ENCODE measurements around the gene CCDC24. TPM values are rescaled to one million over a fixed set of nuclear protein-coding genes. Genes with fewer than 3 reads are reported as not detected.

CCDC24 gene
- total RNA-seq, 4 donors from 2014 or later = 12.4 to 18.2 (median 15.7) TPM

DNA sequence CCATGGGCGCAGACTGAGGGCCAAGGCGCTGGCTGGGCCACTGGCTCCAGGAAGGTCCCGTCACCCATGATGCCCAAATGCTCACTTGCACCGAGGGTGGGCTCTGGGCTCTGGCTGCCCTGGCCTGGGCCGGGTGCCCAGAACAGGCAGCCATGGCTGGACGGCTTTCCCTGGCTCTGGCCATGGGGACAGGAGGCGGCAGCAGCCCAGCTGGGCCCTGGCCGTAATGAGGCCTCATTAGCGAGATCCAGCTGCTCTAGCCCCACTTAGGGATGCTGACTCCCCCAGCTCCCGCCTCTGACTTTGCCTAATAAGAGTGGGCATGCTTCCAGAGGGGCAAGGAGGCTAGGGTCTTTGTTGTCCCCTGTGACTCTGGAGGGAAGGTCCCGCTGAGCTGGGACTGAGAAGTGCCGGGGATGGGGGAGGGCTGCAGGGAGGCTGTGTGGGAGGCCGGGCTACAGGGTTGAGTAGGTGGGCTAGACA, 28.1 kb downstream of the CCDC24 start:
- Histone ChIP-seq H3K4me3 (no peak overlapping the region), H3K9me3 (no peaks in the 10 kb centered on the region), H3K27me3 (no peaks in the 10 kb centered on the region), H3K27ac (no peak overlapping the region), H3K36me3 (no peaks in the 10 kb centered on the region), H3K4me1 (peaks cover 0 to 13% (median 0%) of the 10 kb centered on the region in 4 donors)
- TF ChIP-seq POLR2A (IDR thresholded peaks at IDR 0.05) = no peak
- TF ChIP-seq, protein P1, sequence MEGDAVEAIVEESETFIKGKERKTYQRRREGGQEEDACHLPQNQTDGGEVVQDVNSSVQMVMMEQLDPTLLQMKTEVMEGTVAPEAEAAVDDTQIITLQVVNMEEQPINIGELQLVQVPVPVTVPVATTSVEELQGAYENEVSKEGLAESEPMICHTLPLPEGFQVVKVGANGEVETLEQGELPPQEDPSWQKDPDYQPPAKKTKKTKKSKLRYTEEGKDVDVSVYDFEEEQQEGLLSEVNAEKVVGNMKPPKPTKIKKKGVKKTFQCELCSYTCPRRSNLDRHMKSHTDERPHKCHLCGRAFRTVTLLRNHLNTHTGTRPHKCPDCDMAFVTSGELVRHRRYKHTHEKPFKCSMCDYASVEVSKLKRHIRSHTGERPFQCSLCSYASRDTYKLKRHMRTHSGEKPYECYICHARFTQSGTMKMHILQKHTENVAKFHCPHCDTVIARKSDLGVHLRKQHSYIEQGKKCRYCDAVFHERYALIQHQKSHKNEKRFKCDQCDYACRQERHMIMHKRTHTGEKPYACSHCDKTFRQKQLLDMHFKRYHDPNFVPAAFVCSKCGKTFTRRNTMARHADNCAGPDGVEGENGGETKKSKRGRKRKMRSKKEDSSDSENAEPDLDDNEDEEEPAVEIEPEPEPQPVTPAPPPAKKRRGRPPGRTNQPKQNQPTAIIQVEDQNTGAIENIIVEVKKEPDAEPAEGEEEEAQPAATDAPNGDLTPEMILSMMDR (IDR thresholded peaks at IDR 0.05) = no peak
- no peak for DNase-seq

DNA sequence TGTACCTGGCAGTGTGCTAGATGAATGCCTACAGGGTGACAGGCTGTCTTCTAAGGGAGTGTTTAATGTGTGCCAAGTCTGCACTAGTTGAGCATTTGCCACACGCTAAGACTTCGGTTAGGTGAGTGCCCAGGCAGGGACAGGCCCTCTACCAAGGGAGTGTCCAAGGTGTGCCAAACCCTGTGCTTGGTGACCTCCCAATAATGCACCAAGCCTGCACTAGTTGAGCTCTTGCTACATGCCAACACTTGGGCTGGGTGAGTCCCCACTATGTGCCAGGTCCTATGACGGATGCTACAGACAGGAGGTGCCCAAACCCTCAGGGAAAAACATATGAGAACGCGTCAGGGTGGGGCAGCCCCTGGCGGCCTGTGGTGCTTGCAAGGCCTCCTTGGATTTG, 29.1 kb downstream of the CCDC24 start:
- peaks cover 0 to 3% (median 0%) of the 10 kb centered on the region in 4 donors for H3K4me1 ChIP-seq
- no peaks in the 10 kb centered on the region for H3K27me3 ChIP-seq
- no peaks in the 10 kb centered on the region for H3K9me3 ChIP-seq
- no peak for TF ChIP-seq POLR2A (IDR thresholded peaks at IDR 0.05)
- TF ChIP-seq, protein P1 (IDR thresholded peaks at IDR 0.05) = no peak
- H3K27ac ChIP-seq = no peak overlapping the region
- no peaks in the 10 kb centered on the region for H3K36me3 ChIP-seq
- DNase-seq = no peak
- no peak overlapping the region for H3K4me3 ChIP-seq

DNA sequence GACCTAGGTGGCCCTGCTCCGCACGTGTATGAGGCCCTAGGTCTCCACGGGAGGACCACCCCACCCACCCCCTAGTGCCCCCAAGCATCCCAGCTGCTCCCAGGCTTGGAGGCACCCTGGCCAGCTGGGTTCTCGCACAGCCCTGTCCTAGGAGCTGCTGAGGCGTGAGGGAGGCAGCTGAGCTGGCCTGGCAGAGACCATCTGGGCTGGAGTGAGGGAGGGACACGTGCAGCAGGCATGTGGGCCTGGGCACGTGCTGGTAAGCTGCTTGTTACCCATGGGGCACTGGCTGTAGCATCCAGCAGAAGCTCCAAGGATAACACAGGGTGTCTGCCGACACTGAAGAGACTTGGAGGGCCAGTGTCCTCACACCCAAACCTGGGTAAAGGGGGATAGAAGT, 29.8 kb downstream of the CCDC24 start:
- Histone ChIP-seq H3K4me3 (no peak overlapping the region), H3K36me3 (no peaks in the 10 kb centered on the region), H3K9me3 (no peaks in the 10 kb centered on the region), H3K27me3 (no peaks in the 10 kb centered on the region), H3K4me1 (no peaks in the 10 kb centered on the region), H3K27ac (no peak overlapping the region)
- TF ChIP-seq, protein P1 (IDR thresholded peaks at IDR 0.05) = no peak
- no peak for TF ChIP-seq POLR2A (IDR thresholded peaks at IDR 0.05)
- no peak for DNase-seq

DNA sequence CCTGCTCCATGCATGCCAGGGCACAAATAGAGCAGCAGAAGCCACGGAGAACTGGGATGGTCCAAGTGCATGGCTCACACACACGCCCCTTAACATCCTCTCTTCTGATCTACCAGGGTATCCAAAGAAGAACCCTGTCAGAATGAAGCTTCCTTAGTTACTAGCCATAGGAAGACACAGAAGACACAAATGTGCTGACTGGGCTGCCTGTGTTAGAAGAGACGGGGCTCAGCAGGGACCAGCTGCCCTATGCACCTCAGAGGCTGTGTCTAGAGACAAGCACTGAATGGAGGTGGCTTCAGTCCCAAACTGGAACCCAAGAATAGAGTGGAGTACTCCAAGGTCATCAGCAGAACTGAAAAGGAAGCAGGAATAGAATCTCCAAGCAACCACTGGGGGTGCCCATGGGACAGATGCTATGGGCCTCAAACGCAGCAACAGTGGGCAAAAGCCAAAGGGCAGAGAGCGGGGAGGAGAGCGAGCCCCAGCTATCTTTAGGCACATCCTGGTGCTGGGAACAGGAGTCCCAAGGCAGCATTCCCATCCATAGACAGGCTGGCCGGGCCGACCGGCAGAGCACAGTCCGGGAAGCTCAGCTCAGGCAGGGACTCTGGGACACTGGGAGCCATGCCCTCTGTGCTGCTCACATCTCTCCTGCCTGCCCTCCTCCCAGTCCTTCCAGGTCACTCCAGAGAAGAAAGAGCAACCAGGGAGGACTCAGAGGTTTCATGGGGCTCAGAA, 30.4 kb downstream of the CCDC24 start:
- Histone ChIP-seq H3K9me3 (no peaks in the 10 kb centered on the region), H3K27ac (no peak overlapping the region), H3K4me3 (no peak overlapping the region), H3K27me3 (no peaks in the 10 kb centered on the region), H3K36me3 (no peaks in the 10 kb centered on the region), H3K4me1 (no peaks in the 10 kb centered on the region)
- no peak for TF ChIP-seq POLR2A (IDR thresholded peaks at IDR 0.05)
- TF ChIP-seq, protein P1 (IDR thresholded peaks at IDR 0.05) = no peak
- peak in 1 of 3 donors; percentile 37 for DNase-seq

DNA sequence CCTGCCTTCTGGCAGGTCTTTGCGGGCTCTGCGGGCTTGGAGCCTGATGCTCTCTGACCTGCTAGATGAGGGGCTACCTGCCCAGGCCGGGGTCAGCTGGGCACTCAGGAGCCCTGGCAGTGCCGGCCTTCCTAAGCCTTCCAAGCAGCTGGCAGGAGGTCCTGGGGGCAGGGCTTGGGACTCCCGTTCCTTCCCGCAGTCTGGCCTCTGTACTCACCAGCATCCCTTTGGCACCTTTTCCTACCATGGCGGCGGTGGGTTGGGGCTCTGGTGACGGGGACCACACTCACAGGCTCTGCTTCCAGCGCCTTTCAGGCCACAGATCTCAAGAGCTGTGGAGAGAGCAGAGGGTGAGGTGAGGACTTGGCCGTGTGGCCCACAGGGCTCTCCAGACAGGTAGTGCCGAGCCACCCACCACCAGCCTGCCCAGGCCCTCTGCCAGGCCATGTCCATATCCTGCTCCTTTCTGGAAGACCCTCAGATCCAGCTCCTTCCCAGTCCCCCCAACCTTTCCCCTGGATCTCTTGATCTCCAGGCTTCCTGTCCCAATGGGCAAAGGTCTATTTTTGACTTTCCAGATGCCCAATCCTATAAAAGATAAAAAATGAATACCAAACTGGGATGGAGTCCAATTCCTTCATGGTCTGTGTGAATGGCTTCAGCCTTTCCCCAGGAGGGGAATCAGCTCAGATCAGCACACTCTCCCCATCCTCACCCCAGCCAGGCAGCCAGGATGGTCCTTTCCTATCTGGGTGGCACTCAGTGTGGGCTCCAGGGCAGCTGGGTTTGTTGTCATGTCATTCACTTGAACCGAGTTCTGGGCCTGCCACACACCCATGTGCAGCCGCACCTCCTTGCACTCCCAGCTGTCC, 32.9 kb downstream of the CCDC24 start:
- Histone ChIP-seq H3K36me3 (no peaks in the 10 kb centered on the region), H3K9me3 (no peaks in the 10 kb centered on the region), H3K4me3 (no peak overlapping the region), H3K27me3 (no peaks in the 10 kb centered on the region), H3K27ac (no peak overlapping the region), H3K4me1 (peaks cover 0 to 17% (median 3%) of the 10 kb centered on the region in 4 donors)
- no peak for TF ChIP-seq POLR2A (IDR thresholded peaks at IDR 0.05)
- TF ChIP-seq, protein P1 (IDR thresholded peaks at IDR 0.05) = no peak
- peak in 1 of 3 donors; percentile 43 for DNase-seq

Data from Peyer's patch (tissue), 4 donors.